H54 (cell line): Measurements from ENCODE around the gene USP24.

Experiments used
- DNase-seq: peaks from one replicate; pipeline ENCODE4 v3.0.0; 2011; ENCODE audit warnings: low spot score, mixed read lengths; ENCODE audit not compliant: insufficient read length
- FAIRE-seq: peaks from 3 replicates; lab custom pipeline; 2011; peaks lifted over from hg19 to GRCh38; lab: Jason Lieb, UNC
- POLR2A ChIP-seq: IDR thresholded peaks from 2 replicates; pipeline ENCODE4 v1.6.1; 2011; ENCODE audit warnings: low read depth, mild to moderate bottlenecking, low read length

USP24 gene

DNA sequence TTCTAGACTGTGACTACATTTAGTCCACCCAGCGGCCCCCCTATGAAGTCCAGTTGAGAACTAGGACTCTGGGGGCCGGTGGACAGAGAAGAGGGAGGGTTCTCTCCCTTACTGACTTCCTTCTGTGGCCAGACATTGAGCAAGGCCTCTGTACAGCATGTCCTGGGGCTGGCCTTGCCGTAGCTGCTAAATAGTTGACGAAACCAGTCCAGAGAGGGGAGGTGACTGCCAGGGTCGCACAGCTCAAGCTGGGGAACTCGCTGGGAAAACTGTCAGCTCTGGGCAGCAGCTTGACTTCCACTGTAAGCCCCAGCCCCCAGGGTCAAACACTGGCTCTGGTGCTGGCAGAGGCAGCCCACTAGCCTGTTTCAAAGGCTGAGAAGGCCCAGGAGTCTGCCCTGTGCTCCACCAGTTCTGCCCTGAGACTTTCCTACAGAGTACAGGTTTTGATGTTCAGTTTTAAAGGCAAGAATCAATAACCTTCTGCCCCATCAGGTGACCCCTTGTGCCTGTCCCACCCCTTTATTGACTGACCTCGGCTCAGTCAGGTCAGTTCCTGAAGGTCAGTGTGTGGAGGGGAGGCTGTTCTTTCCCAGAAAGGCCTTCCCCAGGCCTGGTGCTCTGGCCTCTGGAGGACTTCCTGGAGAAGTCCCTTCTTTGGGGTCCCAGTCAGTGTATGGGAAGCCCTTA, 161.8 kb downstream of the USP24 start:
- no peak for TF ChIP-seq POLR2A
- DNase-seq: no peak
- FAIRE-seq: no peak

DNA sequence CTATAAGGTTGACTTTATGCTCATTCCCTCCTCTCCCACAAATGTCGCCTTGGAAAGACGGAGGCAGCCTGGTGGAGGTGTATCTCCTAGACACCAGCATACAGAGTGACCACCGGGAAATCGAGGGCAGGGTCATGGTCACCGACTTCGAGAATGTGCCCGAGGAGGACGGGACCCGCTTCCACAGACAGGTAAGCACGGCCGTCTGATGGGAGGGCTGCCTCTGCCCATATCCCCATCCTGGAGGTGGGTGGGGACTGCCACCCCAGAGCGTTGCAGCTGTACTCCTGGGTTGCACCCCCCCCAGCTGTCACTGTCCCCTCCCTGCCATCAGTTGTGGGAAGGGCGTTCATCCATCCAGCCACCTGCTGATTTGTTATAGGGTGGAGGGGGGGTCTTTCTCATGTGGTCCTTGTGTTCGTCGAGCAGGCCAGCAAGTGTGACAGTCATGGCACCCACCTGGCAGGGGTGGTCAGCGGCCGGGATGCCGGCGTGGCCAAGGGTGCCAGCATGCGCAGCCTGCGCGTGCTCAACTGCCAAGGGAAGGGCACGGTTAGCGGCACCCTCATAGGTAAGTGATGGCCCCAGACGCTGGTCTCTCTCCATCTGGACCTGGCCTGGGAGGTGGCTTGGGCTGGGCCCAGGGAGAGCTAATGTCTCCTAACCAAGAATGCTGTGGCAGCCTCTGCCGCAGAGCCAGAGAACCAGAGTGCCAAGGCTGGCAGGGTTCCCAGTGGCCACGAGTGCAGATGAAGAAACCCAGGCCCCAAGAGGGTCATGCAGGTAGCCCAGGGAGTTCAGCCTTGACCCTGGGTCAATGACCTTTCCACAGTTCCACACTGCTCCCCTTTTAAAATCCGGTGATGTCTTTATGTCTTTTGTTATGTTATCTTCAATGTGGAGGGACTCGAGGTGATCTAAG, 162.7 kb downstream of the USP24 start:
- FAIRE-seq (no peak), DNase-seq (no peak)
- no peak for TF ChIP-seq POLR2A

DNA sequence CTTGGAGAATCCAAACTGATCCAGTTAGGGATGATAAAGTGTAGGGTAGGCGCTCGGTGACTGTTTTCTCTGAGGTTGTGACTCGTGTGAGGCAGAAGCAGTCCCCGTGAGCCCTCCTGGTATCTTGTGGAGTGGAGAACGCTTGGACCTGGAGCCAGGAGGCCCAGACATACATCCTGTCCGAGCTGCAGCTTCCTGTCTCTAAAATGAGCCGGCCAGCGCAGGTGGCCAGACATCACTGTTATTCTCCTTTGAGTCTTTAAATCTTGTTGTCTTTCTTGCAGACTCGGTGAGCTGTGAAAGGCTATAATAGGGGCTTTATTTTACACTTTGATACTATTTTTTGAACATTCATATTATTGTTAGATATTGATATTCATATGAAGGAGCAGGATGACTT, 163.5 kb downstream of the USP24 start:
- DNase-seq: no peak
- TF ChIP-seq POLR2A: no peak
- FAIRE-seq: no peak

DNA sequence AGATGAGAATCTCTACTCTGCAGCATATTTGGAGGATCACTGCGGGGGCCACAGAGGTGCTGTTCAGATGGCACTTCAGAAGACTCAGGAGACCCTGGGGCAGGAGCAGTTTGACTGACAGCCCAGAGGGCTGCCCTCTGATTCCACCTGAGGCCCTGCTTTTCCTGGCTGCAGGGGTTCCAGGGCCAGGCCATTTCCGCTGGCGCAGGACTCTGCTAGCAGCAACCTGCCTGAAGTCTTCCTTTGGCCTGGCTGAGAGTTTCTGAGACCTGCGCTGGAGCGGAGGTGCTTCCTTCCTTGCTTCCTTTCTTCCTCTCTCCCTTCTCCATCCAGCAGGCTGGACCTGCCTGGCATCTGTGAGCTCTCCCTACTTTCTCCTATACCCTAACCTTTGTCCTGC, 164.0 kb downstream of the USP24 start:
- no peak for FAIRE-seq
- DNase-seq: no peak
- no peak for TF ChIP-seq POLR2A

DNA sequence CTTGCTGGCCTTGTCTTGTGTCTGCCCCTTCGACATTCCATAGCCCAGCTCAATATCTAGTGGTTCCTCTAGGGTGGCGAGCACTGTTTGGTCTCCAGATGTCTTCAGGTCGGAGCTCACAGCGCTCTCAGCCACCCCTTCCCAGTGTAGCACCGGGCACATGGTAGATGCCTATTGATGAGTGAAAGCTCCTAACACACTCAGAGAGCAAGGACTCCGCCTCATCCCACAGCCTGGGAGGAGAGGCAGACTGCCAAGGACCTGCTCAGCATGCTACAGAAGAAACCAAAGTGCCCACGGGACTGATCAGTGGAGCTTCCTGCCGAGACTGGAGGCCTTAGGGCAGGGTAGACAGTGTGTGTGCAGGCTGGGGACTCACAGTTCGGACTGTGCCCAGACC, 164.9 kb downstream of the USP24 start:
- FAIRE-seq: no peak
- TF ChIP-seq POLR2A: no peak
- DNase-seq: peak; percentile 39

DNA sequence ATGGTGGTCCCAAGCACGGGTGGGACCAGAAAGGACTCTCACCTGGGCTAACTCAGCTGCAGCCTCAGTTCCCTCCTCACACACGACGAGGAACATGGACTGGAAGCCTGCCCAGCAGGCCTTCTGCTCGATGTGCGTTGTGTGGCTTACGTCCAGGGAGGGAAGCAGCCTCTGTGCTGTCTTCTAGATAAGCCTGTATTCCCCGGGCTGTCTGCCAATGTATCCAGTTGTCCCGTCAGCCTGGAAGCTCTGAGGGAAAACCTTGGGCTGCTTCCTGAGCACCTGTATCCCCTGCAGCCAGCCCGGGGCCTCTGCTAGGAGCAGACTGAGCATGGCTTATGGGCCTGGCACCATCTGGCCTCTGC, 165.3 kb downstream of the USP24 start:
- TF ChIP-seq POLR2A: no peak
- DNase-seq (no peak), FAIRE-seq (no peak)

DNA sequence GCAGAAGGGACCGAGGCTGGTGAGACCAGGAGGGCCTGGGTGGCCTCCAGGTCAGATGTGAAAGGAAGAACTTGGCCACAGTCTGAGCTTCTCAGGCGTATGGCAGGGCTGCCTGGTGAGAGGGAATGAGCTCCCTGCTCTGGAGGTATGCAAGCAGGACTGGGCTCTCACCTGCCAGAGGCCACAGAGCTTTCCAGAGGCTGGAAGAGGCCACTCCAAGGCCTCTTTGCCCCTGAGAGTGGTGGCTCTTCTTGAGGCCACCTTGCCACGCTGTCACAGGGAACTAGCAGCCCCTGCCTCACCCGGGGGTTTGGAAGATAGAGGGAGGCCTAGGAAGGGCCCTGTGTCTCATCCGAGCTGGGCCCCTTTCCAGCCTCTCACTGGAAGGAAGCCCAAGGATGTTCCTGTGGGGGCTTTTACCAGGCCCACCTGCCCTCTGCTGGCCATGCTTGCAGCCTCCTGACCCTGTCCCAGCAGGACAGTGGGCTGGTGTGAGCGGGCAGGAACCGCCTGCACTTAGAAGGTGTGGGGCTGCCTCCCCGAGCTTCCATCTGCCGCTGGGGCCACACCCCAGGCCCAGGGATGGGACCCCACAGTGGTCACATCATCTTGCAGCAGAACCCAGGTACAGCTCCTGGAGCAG, 165.8 kb downstream of the USP24 start:
- DNase-seq: no peak
- no peak for FAIRE-seq
- TF ChIP-seq POLR2A: no peak

DNA sequence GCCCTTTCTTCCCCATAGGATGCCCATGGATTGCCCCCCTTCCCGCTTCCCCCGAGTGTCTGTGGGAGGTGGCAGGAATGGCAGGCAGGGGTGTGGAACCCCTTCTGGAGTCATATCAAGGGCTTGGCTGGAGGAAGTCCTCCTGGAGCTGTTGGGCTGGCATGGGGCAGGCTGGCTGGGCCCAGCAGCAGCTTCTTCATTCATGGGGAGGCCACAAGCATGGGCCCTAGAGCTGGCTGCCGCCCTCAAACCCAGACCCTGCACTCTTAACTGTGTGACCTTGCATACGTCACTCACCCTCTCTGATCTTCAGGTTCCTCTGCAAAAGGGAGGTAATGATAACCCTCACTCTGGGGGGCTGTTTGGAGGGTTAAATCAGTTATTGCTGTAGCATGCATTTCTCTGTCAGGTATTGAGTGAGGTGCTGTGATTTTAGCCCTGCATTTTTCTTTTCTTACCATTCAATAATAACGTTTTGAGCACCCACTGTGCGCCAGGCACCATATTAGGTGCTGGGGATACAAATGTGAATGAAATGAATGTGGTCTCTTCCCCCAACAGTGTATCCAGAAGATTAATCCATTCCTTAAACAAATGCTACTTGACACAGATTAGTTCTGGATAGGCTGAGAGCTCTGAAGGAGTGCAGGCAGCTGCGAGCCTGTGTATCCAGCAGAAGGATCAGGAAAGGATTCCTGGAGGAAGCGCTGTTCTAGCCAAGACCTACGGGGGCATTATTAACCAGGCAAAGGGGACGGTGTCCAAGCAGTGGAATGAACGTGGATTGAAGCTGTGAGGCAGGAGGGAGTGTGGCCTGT, 166.5 kb downstream of the USP24 start:
- no peak for TF ChIP-seq POLR2A
- FAIRE-seq: no peak
- DNase-seq: no peak

DNA sequence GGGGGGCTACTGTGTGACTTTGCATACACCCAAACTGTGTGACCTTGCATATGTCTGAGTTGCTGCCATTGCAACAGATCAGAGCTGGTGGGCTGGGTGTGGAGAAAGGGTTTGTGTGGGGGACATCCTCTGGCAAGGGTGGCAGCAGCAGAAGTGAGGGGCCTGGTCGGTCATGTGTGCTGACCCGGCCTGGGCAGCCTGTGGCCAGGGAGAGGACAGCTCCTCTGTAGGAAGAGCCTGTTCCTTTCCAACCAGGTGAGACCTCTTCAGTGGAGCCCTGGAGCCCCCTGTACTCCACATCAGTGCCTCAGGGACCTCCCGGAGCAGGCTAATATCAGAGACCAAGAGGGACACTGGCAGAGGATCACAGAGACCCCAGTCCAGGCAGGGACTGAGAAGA, 167.6 kb downstream of the USP24 start:
- DNase-seq: no peak
- no peak for TF ChIP-seq POLR2A
- no peak for FAIRE-seq

DNA sequence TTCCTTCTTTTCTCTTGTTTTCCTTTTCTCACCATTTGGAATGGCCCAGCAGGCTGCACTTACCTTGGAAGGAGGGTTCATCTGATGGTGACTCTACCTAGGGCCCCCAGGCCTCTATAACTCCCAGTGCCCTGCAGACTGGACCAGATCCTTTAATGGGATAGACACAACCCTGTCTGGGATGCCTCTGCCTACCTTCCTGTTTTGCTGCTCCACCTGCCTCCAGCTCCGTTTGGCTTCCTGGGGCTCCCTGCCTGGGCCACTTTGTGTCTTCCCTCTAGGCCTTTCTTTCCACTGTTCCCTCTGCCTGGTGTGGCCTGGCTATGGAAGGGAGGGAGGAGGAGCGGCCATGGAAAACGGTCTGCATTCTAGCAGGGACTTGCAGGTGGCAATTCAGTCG, 168.3 kb downstream of the USP24 start:
- TF ChIP-seq POLR2A: no peak
- no peak for DNase-seq
- no peak for FAIRE-seq

DNA sequence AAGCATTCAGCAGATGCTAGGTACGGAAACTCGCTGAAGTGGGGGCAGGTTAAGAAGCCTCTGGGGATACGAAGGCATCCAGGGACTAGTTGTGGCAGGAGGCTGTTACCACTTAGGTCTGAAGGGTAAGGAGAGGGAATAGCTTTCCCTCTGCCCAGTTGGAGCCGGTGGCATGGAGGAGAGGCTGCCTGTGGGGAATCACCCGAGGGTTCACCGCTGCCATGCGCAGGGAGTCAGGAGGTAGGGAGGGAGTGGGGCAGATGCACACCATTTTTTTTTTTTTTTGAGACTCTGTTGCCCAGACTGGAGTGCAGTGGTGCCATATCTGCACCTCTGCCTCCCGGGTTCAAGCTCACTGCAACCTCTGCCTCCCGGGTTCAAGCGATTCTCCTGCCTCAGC, 169.7 kb downstream of the USP24 start:
- no peak for TF ChIP-seq POLR2A
- DNase-seq (no peak), FAIRE-seq (no peak)

DNA sequence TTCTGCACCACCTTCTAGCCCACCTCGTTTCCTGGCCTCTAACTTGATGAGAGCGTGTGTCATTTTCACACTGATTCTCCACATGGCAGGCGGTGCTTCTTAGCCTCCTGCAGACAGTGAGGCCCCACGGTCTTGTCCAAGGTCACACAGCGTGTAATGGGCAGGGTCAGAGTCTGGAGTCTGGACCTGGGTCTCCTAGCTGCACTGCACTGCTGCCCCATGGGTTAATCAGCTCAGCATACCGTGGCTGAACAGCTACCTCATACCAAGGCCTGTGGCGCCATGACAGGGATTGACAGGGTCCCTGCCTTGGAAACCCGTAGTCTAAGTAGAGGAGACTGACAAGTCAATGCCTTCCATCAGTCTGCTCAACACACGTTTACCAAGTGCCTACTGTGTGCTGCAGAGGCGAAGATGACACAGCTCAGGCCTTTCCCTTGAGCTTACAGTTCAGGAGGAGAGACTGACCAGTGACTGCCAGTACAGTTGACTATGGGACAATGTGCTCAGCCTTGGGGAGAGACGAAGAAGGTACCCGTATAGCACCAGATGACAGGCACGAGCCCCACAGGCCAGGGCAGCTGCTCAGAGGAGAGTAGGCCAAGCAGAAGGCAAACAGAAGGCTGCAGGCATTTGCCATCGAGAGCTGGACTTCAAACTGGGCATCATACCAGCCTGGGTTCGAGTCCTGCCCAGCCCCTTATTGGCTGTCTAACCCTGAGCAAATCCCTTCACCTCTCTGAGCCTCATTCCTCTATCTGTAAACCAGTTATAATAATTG, 170.4 kb downstream of the USP24 start:
- FAIRE-seq: no peak
- DNase-seq: no peak
- TF ChIP-seq POLR2A: no peak

DNA sequence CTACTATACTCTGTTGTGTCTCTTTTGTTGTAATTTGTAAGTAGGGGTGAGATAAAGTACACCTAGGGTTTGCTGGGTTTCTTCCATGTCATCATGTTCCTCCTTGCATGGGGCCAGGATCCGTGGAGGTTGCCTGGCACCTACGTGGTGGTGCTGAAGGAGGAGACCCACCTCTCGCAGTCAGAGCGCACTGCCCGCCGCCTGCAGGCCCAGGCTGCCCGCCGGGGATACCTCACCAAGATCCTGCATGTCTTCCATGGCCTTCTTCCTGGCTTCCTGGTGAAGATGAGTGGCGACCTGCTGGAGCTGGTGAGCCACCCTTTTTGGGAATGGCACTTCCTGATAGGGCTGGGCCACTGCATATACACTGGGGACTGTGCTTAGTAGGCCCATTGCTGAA, 171.4 kb downstream of the USP24 start:
- TF ChIP-seq POLR2A: no peak
- FAIRE-seq (no peak), DNase-seq (no peak)

DNA sequence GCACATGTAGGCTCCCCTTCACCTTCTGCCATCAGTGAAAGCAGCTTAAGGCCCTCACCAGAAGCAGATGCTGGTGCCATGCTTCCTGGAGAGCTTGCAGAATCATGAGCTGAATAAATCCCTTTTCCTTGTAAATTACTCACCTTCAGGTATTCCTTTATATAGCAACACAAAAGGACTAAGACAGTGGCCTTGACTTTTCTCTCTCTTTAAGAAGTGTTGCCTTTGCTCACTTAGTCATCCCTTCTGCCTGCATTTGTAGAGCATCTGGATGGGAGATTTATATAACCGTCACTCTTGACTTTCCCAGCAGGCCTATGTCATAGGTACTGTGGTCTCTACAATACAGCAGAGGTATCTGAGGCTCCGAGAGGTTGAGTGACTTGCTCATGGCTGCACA, 172.2 kb downstream of the USP24 start:
- no peak for TF ChIP-seq POLR2A
- DNase-seq: no peak
- no peak for FAIRE-seq
